Measurements from ENCODE around the gene TMEM187.

The TMEM187 gene

DNA sequence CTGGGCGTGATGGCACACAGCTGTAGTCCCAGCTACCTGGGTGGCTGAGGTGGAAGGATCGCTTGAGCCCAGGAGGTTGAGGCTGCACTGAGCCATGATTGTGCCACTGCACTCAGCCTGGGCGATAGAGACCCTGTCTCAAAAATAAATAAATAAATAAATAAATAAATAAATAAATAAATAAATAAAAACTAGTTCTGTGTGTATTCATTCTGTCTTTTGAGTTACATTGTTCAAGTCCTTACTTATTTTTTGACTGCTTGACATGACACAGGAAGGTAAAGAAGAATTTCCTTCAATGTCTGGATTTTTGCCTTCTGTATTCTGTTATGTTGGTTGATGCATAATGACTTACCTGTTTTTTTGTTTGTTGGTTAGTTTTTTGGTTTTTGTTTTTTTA, 35.5 kb upstream of the TMEM187 start:
- Histone ChIP-seq H3K9me3 (no peaks in the 10 kb centered on the region), H3K27ac (no peak overlapping the region), H3K4me3 (ENCODE audit: low read depth in 1 of 2, low read length in 1 of 2) (no peak overlapping the region), H3K4me1 (ENCODE audit: control insufficient read depth in 1 of 2, insufficient read depth in 1 of 2, low read depth in 1 of 2, low read length in 1 of 2) (peaks cover 20 to 22% of the 10 kb centered on the region in 2 experiments), H3K36me3 (peaks cover 19% of the 10 kb centered on the region), H3K27me3 (no peaks in the 10 kb centered on the region)
- TF ChIP-seq, protein P1, sequence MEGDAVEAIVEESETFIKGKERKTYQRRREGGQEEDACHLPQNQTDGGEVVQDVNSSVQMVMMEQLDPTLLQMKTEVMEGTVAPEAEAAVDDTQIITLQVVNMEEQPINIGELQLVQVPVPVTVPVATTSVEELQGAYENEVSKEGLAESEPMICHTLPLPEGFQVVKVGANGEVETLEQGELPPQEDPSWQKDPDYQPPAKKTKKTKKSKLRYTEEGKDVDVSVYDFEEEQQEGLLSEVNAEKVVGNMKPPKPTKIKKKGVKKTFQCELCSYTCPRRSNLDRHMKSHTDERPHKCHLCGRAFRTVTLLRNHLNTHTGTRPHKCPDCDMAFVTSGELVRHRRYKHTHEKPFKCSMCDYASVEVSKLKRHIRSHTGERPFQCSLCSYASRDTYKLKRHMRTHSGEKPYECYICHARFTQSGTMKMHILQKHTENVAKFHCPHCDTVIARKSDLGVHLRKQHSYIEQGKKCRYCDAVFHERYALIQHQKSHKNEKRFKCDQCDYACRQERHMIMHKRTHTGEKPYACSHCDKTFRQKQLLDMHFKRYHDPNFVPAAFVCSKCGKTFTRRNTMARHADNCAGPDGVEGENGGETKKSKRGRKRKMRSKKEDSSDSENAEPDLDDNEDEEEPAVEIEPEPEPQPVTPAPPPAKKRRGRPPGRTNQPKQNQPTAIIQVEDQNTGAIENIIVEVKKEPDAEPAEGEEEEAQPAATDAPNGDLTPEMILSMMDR (IDR thresholded peaks at IDR 0.05), result no peak

- H3K36me3 ChIP-seq, result peaks cover 17% of the 10 kb centered on the region
- H3K27me3 ChIP-seq, result no peaks in the 10 kb centered on the region
- H3K9me3 ChIP-seq, result no peaks in the 10 kb centered on the region
- H3K27ac ChIP-seq, result no peak overlapping the region
- H3K4me1 ChIP-seq (ENCODE audit: control insufficient read depth in 1 of 2, insufficient read depth in 1 of 2, low read depth in 1 of 2, low read length in 1 of 2), result peaks cover 23 to 24% of the 10 kb centered on the region in 2 experiments
- TF ChIP-seq, protein P1 (IDR thresholded peaks at IDR 0.05), result no peak
- no peak overlapping the region for H3K4me3 ChIP-seq (ENCODE audit: low read depth in 1 of 2, low read length in 1 of 2)
Observed at GRCh38 chrX:153938226-153938786, 34.2 kb upstream of the TMEM187 start.

DNA sequence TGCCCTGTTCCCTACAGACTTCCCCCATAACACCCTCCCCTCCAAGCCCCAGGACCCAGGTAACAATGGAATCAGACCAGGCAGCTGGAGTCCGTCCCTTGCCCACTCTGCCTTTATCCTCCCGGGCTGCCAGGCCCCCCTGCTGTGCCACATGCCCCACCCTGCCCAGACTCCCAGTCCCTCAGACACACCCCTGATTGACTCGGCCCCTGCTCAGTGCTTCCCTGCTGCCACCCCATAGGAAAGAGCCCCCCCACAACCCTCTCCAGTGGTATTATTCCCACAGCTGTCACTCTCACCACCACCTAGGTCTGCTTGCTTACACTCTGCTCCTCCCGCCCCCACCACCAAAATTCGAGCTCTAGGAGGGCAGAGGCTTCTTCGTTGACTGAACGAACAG, 33.0 kb upstream of the TMEM187 start:
- no peak overlapping the region for H3K4me3 ChIP-seq (ENCODE audit: low read depth in 1 of 2, low read length in 1 of 2)

DNA sequence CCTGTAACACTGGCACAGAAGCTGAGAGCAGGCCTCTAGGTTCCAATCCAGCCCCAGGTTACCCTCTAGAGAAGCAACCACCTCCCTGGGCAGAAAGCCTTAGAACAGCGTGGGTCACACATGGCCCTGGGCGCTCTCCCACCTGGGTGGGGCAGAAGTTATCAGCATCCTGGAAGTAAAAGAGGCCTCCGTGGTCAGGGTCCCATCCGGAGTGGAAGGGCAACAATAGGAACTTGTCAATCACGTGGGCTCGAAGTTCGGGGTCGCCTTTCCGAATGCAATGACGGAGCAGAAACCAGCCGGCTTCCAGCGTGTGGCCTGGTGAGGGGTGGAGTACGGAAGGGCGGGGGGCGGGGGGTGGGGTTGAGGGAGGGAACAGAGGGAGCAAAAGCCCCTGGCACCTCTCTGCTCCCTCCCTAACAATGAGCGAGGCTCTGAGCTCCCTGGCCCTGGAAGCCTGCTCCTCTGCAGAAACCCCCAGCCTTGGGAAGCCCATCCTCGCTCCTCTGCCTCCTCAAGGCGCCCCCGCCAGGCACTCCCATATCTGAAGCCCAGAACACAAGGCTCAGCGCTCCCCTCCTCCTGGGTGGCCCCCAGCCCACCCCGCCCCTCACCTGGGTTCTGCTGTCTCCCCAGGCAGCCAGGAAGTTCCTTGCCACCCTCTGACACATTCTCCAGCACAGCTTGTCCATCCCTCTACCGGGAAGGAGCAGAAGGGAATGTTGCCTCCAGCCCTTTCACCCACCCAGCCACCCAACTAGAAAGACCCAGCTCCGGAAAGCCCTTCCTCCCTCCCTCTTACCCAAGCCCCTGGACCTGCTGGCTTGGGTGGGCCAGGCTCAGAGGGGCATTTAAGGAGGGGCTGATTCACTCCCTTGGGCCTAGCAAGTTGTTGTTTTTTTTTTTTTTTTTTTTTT, 31.0 kb upstream of the TMEM187 start:
- TF ChIP-seq, protein P1 (IDR thresholded peaks at IDR 0.05), result no peak
- Histone ChIP-seq H3K4me3 (ENCODE audit: low read depth in 1 of 2, low read length in 1 of 2) (no peak overlapping the region), H3K4me1 (ENCODE audit: control insufficient read depth in 1 of 2, insufficient read depth in 1 of 2, low read depth in 1 of 2, low read length in 1 of 2) (peaks cover 24 to 26% of the 10 kb centered on the region in 2 experiments), H3K9me3 (no peaks in the 10 kb centered on the region), H3K27me3 (no peaks in the 10 kb centered on the region), H3K36me3 (peaks cover 17% of the 10 kb centered on the region), H3K27ac (peak overlapping the region; percentile 42)

More for the DNA sequence above, 33.0 kb upstream of the TMEM187 start:
- TF ChIP-seq, protein P1 (IDR thresholded peaks at IDR 0.05), result no peak
- Histone ChIP-seq H3K9me3 (no peaks in the 10 kb centered on the region), H3K4me1 (ENCODE audit: control insufficient read depth in 1 of 2, insufficient read depth in 1 of 2, low read depth in 1 of 2, low read length in 1 of 2) (peaks cover 20 to 25% of the 10 kb centered on the region in 2 experiments), H3K27me3 (no peaks in the 10 kb centered on the region), H3K27ac (no peak overlapping the region), H3K36me3 (peaks cover 17% of the 10 kb centered on the region)

GRCh38 chrX:153944140-153944799, 28.3 kb upstream of the TMEM187 start, which contains the start of gene RENBP:
TSS of gene RENBP (minus strand) at chrX:153944643. CDS start at chrX:153944610, 33 bp downstream.
- H3K27ac ChIP-seq, result peak within 1 kb of the TSS; percentile 84
- no peaks in the 10 kb centered on the region for H3K9me3 ChIP-seq
- TF ChIP-seq, protein P1 (IDR thresholded peaks at IDR 0.05), result no peak
- peaks cover 31 to 50% of the 10 kb centered on the region in 2 experiments for H3K4me1 ChIP-seq (ENCODE audit: control insufficient read depth in 1 of 2, insufficient read depth in 1 of 2, low read depth in 1 of 2, low read length in 1 of 2)
- H3K36me3 ChIP-seq, result peaks cover 13% of the 10 kb centered on the region
- no peaks in the 10 kb centered on the region for H3K27me3 ChIP-seq
- peak within 1 kb of the TSS; percentile 62 to 70 for H3K4me3 ChIP-seq (ENCODE audit: low read depth in 1 of 2, low read length in 1 of 2)
